GM12878 (cell line): ENCODE data around the gene PRR29. TPM values are rescaled to one million over a fixed set of nuclear protein-coding genes. Genes with fewer than 3 reads are reported as not detected.
A peak's percentile ranks its signal among the peaks of the same experiment; 100 is the strongest.

Source experiments
- ATAC-seq: fragments of 200-7000 bp; cut with Tn5 transposase; 3 replicates; pipeline ENCODE4 v1.9.1; 2020; ENCODE audit warnings: mild to moderate bottlenecking, moderate library complexity
- BruUV-seq: library from RNA; stranded (reverse); fragments of 400-500 nt; replicated peaks from 2 replicates; lab custom pipeline; 2021; lab: Mats Ljungman, UMichigan
- CTCF ChIA-PET: fragments of 300-600 bp; sonication (Branson Sonifier 250); formaldehyde crosslinking; extraction: SDS; loops from one replicate; lab custom pipeline; 2021; ENCODE audit warnings: inconsistent platforms; lab: Yijun Ruan, JAX
- POLR2A ChIA-PET: fragments of 350-600 bp; formaldehyde crosslinking; extraction: SDS; loops from one replicate; lab custom pipeline; 2021; ENCODE audit warnings: inconsistent platforms; lab: Charles Lee
- RAD21 ChIA-PET: fragments of 300-600 bp; sonication (Branson Sonifier 250); formaldehyde crosslinking; loops from one replicate; lab custom pipeline; 2023; ENCODE audit warnings: antibody characterized with exemption; ENCODE audit not compliant: unreplicated experiment; lab: Charles Lee
- SMC1A ChIA-PET: fragments of 300-600 bp; sonication (Branson Sonifier 250); formaldehyde crosslinking; loops from one replicate; lab custom pipeline; 2023; ENCODE audit not compliant: unreplicated experiment, uncharacterized antibody; lab: Charles Lee
- DNase-seq: peaks from one replicate; pipeline ENCODE4 v3.0.0-alpha.2; 2011; ENCODE audit warnings: low read depth, low spot score
- FAIRE-seq: peaks from 3 replicates; lab custom pipeline; 2011; peaks lifted over from hg19 to GRCh38; lab: Jason Lieb, UNC
- H2AFZ ChIP-seq: 2 replicates; pipeline ENCODE4 v1.6.0; 2011; ENCODE audit warnings: low read depth, low read length, control low read depth; ENCODE audit not compliant: control insufficient read depth
- H3K27ac ChIP-seq: 2 replicates; pipeline ENCODE4 v1.5.1; 2011; ENCODE audit warnings: control low read depth; ENCODE audit not compliant: control insufficient read depth, insufficient read depth
- H3K27me3 ChIP-seq, 2 experiments: replicated peaks in 1 of 2; 2 replicates each; pipeline versions ENCODE4 v1.6.0 to v1.6.1; 2011; ENCODE audit warnings: low read length in 1 of 2; ENCODE audit not compliant: control insufficient read depth in 2 of 2, insufficient read depth in 2 of 2
- H3K36me3 ChIP-seq, 2 experiments: 2 replicates each; pipeline ENCODE4 v1.5.1; 2011; ENCODE audit warnings: low read length in 1 of 2; ENCODE audit not compliant: control insufficient read depth in 2 of 2, insufficient read depth in 2 of 2
- H3K4me1 ChIP-seq: 2 replicates; pipeline ENCODE4 v1.6.1; 2011; ENCODE audit warnings: mild to moderate bottlenecking, low read length, moderate library complexity, mixed read lengths; ENCODE audit not compliant: control insufficient read depth, insufficient read depth
- H3K4me2 ChIP-seq: 2 replicates; pipeline ENCODE4 v1.6.0; 2011; ENCODE audit warnings: control low read depth; ENCODE audit not compliant: control insufficient read depth, insufficient read depth
- H3K4me3 ChIP-seq: fragments of 200-600 bp; sonication (generic); 2 replicates; pipeline ENCODE4 v1.5.1; 2016
- H3K79me2 ChIP-seq: 2 replicates; pipeline ENCODE4 v1.6.0; 2011; ENCODE audit warnings: low read length; ENCODE audit not compliant: control insufficient read depth, insufficient read depth
- H3K9ac ChIP-seq: 2 replicates; pipeline ENCODE4 v1.8.0; 2011; ENCODE audit warnings: low read length, control low read depth, mixed read lengths; ENCODE audit not compliant: control insufficient read depth, insufficient read depth
- H3K9me3 ChIP-seq: replicated peaks from 3 replicates; pipeline ENCODE4 v1.5.1; 2011; ENCODE audit warnings: mild to moderate bottlenecking, low read length; ENCODE audit not compliant: control insufficient read depth, insufficient read depth
- H4K20me1 ChIP-seq: 2 replicates; pipeline ENCODE4 v1.6.0; 2011; ENCODE audit not compliant: control insufficient read depth, insufficient read depth
- EED ChIP-seq: sonication (generic); IDR thresholded peaks from 2 replicates; pipeline ENCODE4 v1.6.1; 2016; ENCODE audit warnings: antibody characterized with exemption, low read depth
- IRF4 ChIP-seq: IDR thresholded peaks from 2 replicates; pipeline ENCODE4 v1.6.1; 2011; ENCODE audit warnings: low read depth, low read length
- RB1 ChIP-seq: fragments of 450-650 bp; formaldehyde crosslinking; IDR thresholded peaks from 2 replicates; pipeline ENCODE4 v1.6.1; 2017; ENCODE audit warnings: mild to moderate bottlenecking, borderline replicate concordance
- RELB ChIP-seq: fragments of 450-650 bp; IDR thresholded peaks from 2 replicates; pipeline ENCODE4 v1.6.1; 2017; ENCODE audit warnings: low read depth, mild to moderate bottlenecking, moderate library complexity
- SIN3A ChIP-seq: IDR thresholded peaks from 2 replicates; pipeline ENCODE4 v1.6.1; 2012; ENCODE audit warnings: low read depth, low read length, improper control_type of control experiment
- ZNF217 ChIP-seq: fragments of 450-650 bp; IDR thresholded peaks from 2 replicates; pipeline ENCODE4 v1.6.1; 2017; ENCODE audit warnings: antibody characterized with exemption, mild to moderate bottlenecking
- WGBS: methylation state at CpG from one replicate; pipeline ENCODE4 v1.1.6; 2016; ENCODE audit warnings: low lambda C conversion rate; ENCODE audit not compliant: insufficient replicate concordance, insufficient coverage; ENCODE audit errors: missing lambda C conversion rate; 5-methylcytosine and 5-hydroxymethylcytosine counted together
- in situ Hi-C: fragments of 300-500 bp; cut with MboI; formaldehyde crosslinking; loops from 9 replicates; pipeline ENCODE4 v1.14.3; 2018; ENCODE audit warnings: mixed read lengths
- intact Hi-C: fragments of 100-400 bp; cut with micrococcal nuclease; formaldehyde crosslinking; loops from one replicate; pipeline ENCODE4 v1.14.2; 2022; ENCODE audit not compliant: unreplicated experiment
- polyA plus RNA-seq, 11 experiments: library from polyadenylated mRNA; depleted of rRNA in 4 of 11; unstranded in 6 of 11; stranded (reverse) in 5 of 11; fragments of >200 nt; fragmentation: Nextera tagmentation in 4 of 11; fragmentation: Illumina TruSeq in 1 of 11; extraction: Ambion mirVana in 4 of 11; extraction: Trizol in 1 of 11; gene quantifications; 1 replicate in 1 of 11; 2 replicates in 10 of 11; pipeline versions ENCODE4 v1.2.1 to v1.2.3, GENCODE V29; 2011 to 2016; ENCODE audit warnings: inconsistent platforms in 2 of 11, missing spikeins in 2 of 11, low read depth in 1 of 11
- total RNA-seq, 4 experiments: library from RNA; depleted of rRNA in 3 of 4; stranded (reverse); fragments of >200 nt in 3 of 4; fragmentation: Illumina TruSeq in 1 of 4; extraction: Trizol in 1 of 4; gene quantifications; 2 replicates each; pipeline versions ENCODE4 v1.2.1 to v1.2.3, GENCODE V29; 2013 to 2021
- TF ChIP-seq, protein P1 (sequence below): fragments of 150-350 bp; IDR thresholded peaks from 2 replicates; pipeline ENCODE4 v1.6.1; 2016; ENCODE audit warnings: low read depth, low read length
- TF ChIP-seq, protein P2 (sequence below): fragments of 450-650 bp; IDR thresholded peaks from 2 replicates; pipeline ENCODE4 v1.6.1; 2017; ENCODE audit warnings: mild to moderate bottlenecking, moderate library complexity

The PRR29 gene
- total and polyA plus RNA-seq, 10 of the 15 experiments (the other 5 are each of a cell fraction or from before 2014, with no cell fraction given), result 0.01 to 2.4 (median 0.18) TPM; not detected in 3

- H3K36me3 ChIP-seq, result peaks cover 0 to 2% of the 10 kb centered on the region in 2 experiments; a peak in 2 of 4 replicates
- ATAC-seq (no peak), FAIRE-seq (no peak), DNase-seq (no peak)
- ChIA-PET SMC1A (no interaction called here), RAD21 (no interaction called here), POLR2A (no interaction called here), CTCF (interaction anchor here (0.8 to 1.8 kb wide), 5 partner anchors 18 to 77 kb away, joined by 3 to 6 read pairs (median 4); no protein-coding TSS in a partner anchor)
- 27% methylated on average over 19 of the region's 19 CpGs for WGBS
- H4K20me1 ChIP-seq, result no peaks in the 10 kb centered on the region
- no peaks in the 10 kb centered on the region for H3K79me2 ChIP-seq
- 0 out of 2 replicates have a peak, but pooled peaks have one; percentile 5 for TF ChIP-seq EED
- TF ChIP-seq, protein P1, sequence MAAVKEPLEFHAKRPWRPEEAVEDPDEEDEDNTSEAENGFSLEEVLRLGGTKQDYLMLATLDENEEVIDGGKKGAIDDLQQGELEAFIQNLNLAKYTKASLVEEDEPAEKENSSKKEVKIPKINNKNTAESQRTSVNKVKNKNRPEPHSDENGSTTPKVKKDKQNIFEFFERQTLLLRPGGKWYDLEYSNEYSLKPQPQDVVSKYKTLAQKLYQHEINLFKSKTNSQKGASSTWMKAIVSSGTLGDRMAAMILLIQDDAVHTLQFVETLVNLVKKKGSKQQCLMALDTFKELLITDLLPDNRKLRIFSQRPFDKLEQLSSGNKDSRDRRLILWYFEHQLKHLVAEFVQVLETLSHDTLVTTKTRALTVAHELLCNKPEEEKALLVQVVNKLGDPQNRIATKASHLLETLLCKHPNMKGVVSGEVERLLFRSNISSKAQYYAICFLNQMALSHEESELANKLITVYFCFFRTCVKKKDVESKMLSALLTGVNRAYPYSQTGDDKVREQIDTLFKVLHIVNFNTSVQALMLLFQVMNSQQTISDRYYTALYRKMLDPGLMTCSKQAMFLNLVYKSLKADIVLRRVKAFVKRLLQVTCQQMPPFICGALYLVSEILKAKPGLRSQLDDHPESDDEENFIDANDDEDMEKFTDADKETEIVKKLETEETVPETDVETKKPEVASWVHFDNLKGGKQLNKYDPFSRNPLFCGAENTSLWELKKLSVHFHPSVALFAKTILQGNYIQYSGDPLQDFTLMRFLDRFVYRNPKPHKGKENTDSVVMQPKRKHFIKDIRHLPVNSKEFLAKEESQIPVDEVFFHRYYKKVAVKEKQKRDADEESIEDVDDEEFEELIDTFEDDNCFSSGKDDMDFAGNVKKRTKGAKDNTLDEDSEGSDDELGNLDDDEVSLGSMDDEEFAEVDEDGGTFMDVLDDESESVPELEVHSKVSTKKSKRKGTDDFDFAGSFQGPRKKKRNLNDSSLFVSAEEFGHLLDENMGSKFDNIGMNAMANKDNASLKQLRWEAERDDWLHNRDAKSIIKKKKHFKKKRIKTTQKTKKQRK, result no peak
- no peak for TF ChIP-seq ZNF217
- TF ChIP-seq IRF4, result no peak
- TF ChIP-seq RB1, result no peak
- no peak for TF ChIP-seq RELB
- TF ChIP-seq SIN3A, result 0 out of 2 replicates have a peak, but pooled peaks have one; percentile 2
- TF ChIP-seq, protein P2, sequence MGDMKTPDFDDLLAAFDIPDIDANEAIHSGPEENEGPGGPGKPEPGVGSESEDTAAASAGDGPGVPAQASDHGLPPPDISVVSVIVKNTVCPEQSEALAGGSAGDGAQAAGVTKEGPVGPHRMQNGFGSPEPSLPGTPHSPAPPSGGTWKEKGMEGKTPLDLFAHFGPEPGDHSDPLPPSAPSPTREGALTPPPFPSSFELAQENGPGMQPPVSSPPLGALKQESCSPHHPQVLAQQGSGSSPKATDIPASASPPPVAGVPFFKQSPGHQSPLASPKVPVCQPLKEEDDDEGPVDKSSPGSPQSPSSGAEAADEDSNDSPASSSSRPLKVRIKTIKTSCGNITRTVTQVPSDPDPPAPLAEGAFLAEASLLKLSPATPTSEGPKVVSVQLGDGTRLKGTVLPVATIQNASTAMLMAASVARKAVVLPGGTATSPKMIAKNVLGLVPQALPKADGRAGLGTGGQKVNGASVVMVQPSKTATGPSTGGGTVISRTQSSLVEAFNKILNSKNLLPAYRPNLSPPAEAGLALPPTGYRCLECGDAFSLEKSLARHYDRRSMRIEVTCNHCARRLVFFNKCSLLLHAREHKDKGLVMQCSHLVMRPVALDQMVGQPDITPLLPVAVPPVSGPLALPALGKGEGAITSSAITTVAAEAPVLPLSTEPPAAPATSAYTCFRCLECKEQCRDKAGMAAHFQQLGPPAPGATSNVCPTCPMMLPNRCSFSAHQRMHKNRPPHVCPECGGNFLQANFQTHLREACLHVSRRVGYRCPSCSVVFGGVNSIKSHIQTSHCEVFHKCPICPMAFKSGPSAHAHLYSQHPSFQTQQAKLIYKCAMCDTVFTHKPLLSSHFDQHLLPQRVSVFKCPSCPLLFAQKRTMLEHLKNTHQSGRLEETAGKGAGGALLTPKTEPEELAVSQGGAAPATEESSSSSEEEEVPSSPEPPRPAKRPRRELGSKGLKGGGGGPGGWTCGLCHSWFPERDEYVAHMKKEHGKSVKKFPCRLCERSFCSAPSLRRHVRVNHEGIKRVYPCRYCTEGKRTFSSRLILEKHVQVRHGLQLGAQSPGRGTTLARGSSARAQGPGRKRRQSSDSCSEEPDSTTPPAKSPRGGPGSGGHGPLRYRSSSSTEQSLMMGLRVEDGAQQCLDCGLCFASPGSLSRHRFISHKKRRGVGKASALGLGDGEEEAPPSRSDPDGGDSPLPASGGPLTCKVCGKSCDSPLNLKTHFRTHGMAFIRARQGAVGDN, result no peak
- H3K9me3 ChIP-seq, result no peaks in the 10 kb centered on the region
- intact Hi-C loops, result no loop called here
- no peak overlapping the region; the same call in 1 of the 2 replicates for H3K9ac ChIP-seq
- peak overlapping the region; percentile 79; the same call in 1 of the 2 replicates for H3K4me3 ChIP-seq
- no peak overlapping the region for H3K27ac ChIP-seq
- peaks cover 4% of the 10 kb centered on the region for H3K4me1 ChIP-seq
- peaks cover 3 to 7% of the 10 kb centered on the region in 2 experiments; a peak in 3 of 4 replicates for H3K27me3 ChIP-seq
- H3K4me2 ChIP-seq, result peak overlapping the region; percentile 97
- no TSS peak for BruUV-seq
- peak overlapping the region; percentile 95; the same call in 1 of the 2 replicates for H2AFZ ChIP-seq
- in situ Hi-C loops, result no loop called here
Measured at GRCh38 chr17:63997341-63998048, 656 bp upstream of the PRR29 start.
